Measurements from ENCODE around the gene ERMP1.
A peak's percentile ranks its signal among the peaks of the same experiment; 100 is the strongest.
"Not testable (repeated sequence)": the region's sequence is repeated elsewhere in the genome, so short reads cannot be mapped to it uniquely, and the experiment has no call there.

ERMP1 gene

GRCh38 chr9:5787759-5788302 lies 45.1 kb downstream of the ERMP1 start:
- no peak overlapping the region for H3K4me3 ChIP-seq (ENCODE audit: control insufficient read depth, low read depth, low read length)
- TF ChIP-seq CTCF (conservative IDR thresholded peaks at IDR 0.05; ENCODE audit: control insufficient read depth, insufficient read depth, low read depth, low read length), result no peak
- DNase-seq (ENCODE audit: low read depth), result no peak

GRCh38 chr9:5787220-5787619 lies 45.7 kb downstream of the ERMP1 start:
- no peak for DNase-seq (ENCODE audit: low read depth)
- TF ChIP-seq CTCF (conservative IDR thresholded peaks at IDR 0.05; ENCODE audit: control insufficient read depth, insufficient read depth, low read depth, low read length), result no peak
- no peak overlapping the region for H3K4me3 ChIP-seq (ENCODE audit: control insufficient read depth, low read depth, low read length)

GRCh38 chr9:5786370-5787127 lies 46.4 kb downstream of the ERMP1 start:
- DNase-seq (ENCODE audit: low read depth), result peak; percentile 11
- no peak overlapping the region for H3K4me3 ChIP-seq (ENCODE audit: control insufficient read depth, low read depth, low read length)
- TF ChIP-seq CTCF (conservative IDR thresholded peaks at IDR 0.05; ENCODE audit: control insufficient read depth, insufficient read depth, low read depth, low read length), result no peak

GRCh38 chr9:5784526-5785315 lies 48.2 kb downstream of the ERMP1 start:
- H3K4me3 ChIP-seq (ENCODE audit: control insufficient read depth, low read depth, low read length), result no peak overlapping the region
- DNase-seq (ENCODE audit: low read depth), result no peak
- TF ChIP-seq CTCF (conservative IDR thresholded peaks at IDR 0.05; ENCODE audit: control insufficient read depth, insufficient read depth, low read depth, low read length), result no peak

GRCh38 chr9:5783982-5784381 lies 48.9 kb downstream of the ERMP1 start:
- no peak for TF ChIP-seq CTCF (conservative IDR thresholded peaks at IDR 0.05; ENCODE audit: control insufficient read depth, insufficient read depth, low read depth, low read length)
- no peak overlapping the region for H3K4me3 ChIP-seq (ENCODE audit: control insufficient read depth, low read depth, low read length)
- DNase-seq (ENCODE audit: low read depth), result no peak

- not testable (repeated sequence) for DNase-seq (ENCODE audit: low read depth); H3K4me3 ChIP-seq (ENCODE audit: control insufficient read depth, low read depth, low read length)
These were observed 49.5 kb downstream of the ERMP1 start for GRCh38 chr9:5783420-5783819.

GRCh38 chr9:5779705-5780218 lies 53.2 kb downstream of the ERMP1 start:
- not testable (repeated sequence) for DNase-seq (ENCODE audit: low read depth); H3K4me3 ChIP-seq (ENCODE audit: control insufficient read depth, low read depth, low read length)
